Activated naive CD8-positive, alpha-beta T cell treated with anti-CD3 and anti-CD28 coated beads for 36 hours (primary cell): ENCODE measurements around the gene GIPC1. TPM values are rescaled to one million over a fixed set of nuclear protein-coding genes. Genes with fewer than 3 reads are reported as not detected.
"Not testable (repeated sequence)": the region's sequence is repeated elsewhere in the genome, so short reads cannot be mapped to it uniquely, and the experiment has no call there.

Source experiments
- DNase-seq: peaks from one replicate; pipeline ENCODE4 v3.0.0; 2021
- H3K27ac Mint-ChIP-seq: one replicate; pipeline ENCODE4 v1.8.0; 2022; ENCODE audit warnings: mild to moderate bottlenecking, moderate library complexity, mixed read lengths
- H3K27me3 Mint-ChIP-seq: one replicate; pipeline ENCODE4 v1.8.0; 2022; ENCODE audit warnings: mild to moderate bottlenecking, mixed read lengths
- H3K36me3 Mint-ChIP-seq: one replicate; pipeline ENCODE4 v1.8.0; 2021; ENCODE audit warnings: mild to moderate bottlenecking, mixed read lengths
- H3K4me1 Mint-ChIP-seq: one replicate; pipeline ENCODE4 v1.8.0; 2021; ENCODE audit warnings: mixed read lengths
- H3K4me3 Mint-ChIP-seq: one replicate; pipeline ENCODE4 v1.8.0; 2022; ENCODE audit warnings: mild to moderate bottlenecking, moderate library complexity, mixed read lengths
- H3K9me3 Mint-ChIP-seq: one replicate; pipeline ENCODE4 v1.8.0; 2022; ENCODE audit warnings: mixed read lengths
- total RNA-seq, 2 experiments: library from RNA; stranded (reverse); gene quantifications; one replicate each; pipeline ENCODE4 v1.2.3, GENCODE V29; 2021

GIPC1 gene
- total RNA-seq, 2 experiments from 2014 or later = 22.5 to 24.8 TPM

DNA sequence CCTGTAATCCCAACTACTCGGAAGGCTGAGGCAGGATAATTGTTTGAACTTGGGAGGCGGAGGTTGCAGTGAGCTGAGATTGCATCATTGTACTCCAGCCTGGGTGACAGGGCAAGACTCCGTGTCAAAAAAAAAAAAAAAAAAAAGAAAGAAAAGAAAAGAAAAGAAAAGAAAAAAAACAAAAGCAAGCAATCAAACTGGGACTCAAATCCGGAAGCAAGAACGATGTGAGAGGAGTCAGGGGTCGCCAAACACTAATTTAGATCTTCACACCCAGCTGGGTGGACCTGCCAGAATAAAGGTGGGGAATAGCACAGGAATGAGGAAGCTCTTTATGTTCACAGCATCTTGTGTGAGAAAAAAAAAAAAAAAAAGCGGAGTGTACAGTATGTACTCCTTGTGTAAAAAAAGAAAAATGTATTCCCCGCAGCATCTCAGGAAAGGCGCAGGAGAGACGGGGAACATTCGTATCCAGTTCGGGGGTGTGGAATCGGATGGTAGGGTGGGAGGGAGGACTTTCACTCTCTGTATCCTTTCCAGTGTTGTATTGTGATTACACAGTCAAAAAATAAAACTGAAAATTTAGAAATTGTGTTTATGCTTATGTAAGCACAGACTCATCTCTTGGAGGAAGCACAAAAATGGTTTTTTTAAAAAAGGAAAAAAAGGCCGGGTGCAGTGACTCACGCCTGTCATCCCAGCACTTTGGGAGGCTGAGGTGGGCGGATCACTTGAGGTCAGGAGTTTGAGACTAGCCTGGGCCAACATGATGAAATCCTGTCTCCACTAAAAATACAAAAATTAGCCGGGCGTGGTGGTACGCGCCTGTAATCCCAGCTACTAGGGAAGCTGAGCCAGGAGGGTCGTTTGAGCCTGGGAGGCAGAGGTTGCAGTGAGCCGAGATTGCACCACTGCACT lies 14.6 kb upstream of the GIPC1 start:
- Mint-ChIP-seq H3K27me3 (no peaks in the 10 kb centered on the region), H3K36me3 (peaks cover 23% of the 10 kb centered on the region), H3K4me1 (peaks cover 59% of the 10 kb centered on the region), H3K4me3 (peak overlapping the region; percentile 25), H3K27ac (peak overlapping the region; percentile 82), H3K9me3 (no peaks in the 10 kb centered on the region)
- no peak for DNase-seq

DNA sequence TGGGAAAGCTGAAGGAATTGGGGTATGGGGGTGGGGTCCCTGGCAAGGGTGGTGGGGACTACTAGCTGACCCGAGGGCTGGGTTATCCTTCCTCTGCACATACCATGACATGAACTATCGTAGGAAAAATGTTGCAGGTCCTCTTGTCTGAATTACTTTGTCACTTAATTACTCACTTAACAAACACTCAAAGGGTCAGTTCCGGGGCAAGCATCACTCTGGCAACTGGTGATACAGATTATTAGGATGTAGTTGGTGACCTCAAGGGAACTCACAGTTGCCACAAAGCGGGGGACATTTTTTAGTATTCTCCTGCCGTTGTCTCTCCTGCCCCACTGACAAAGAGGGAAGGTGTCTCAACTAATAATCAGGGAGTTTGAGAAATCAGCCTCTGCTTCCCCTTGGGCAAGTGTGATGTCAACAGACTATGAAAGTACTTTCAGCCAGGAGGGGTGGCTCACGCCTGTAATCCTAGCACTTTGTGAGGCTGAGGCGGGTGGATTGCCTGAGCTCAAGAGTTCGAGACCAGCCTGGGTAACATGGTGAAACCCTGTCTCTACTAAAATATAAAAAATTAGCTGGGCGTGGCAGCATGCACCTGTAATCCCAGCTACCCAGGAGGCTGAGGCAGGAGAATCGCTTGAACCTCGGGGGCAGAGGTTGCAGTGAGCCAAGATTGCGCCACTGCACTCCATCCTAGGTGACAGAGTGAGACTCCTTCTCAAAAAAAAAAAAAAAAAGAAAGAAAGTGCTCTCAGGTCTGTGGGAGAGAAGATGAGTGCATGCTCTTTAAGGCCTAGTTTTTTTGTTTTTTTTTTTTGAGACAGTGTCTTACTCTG lies 12.0 kb upstream of the GIPC1 start:
- Mint-ChIP-seq H3K4me1 (peaks cover 43% of the 10 kb centered on the region), H3K27me3 (no peaks in the 10 kb centered on the region), H3K27ac (peak overlapping the region; percentile 46), H3K36me3 (peaks cover 6% of the 10 kb centered on the region), H3K4me3 (no peak overlapping the region), H3K9me3 (no peaks in the 10 kb centered on the region)
- DNase-seq = no peak

DNA sequence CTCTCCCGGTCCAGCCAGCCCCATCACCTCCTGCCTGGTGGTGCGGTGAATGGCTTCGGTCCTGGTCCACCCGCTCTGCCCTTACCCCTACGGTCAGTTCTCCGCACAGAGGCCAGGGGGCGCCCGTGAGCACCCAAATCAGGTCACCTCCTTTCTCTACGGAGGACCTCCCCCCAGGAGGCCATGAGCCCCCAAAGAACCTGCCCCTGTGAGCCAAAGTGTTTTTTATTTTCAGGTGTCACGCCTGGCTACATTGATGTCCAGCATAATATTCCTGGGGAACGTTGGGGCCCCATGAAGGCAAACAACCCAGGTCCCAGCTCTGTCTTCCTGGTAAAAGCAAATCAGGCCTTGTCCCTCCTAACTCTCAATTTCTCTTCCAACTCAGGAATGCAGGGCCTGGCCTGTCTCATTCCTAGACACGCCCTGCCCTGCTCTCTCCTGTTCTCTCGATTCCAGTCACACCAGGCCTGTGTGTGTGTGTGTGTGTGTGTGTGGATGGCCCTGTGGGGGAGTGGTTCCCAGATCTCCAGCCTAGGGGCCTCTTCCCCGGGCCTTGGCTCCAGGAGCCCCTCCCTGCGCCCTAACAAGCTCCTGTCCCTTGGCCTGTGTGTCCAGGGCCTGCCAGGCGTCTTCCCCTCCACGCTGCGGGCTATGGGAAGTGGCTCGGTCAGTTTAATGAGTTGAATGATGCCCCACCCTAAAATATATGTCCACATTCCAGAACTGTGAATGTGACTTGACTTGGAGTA lies 9.7 kb upstream of the GIPC1 start:
- no peaks in the 10 kb centered on the region for H3K36me3 Mint-ChIP-seq
- no peak overlapping the region for H3K4me3 Mint-ChIP-seq
- H3K27me3 Mint-ChIP-seq = no peaks in the 10 kb centered on the region
- H3K4me1 Mint-ChIP-seq = peaks cover 36% of the 10 kb centered on the region
- H3K27ac Mint-ChIP-seq = peak overlapping the region; percentile 59
- H3K9me3 Mint-ChIP-seq = no peaks in the 10 kb centered on the region
- peak; percentile 79 for DNase-seq

DNA sequence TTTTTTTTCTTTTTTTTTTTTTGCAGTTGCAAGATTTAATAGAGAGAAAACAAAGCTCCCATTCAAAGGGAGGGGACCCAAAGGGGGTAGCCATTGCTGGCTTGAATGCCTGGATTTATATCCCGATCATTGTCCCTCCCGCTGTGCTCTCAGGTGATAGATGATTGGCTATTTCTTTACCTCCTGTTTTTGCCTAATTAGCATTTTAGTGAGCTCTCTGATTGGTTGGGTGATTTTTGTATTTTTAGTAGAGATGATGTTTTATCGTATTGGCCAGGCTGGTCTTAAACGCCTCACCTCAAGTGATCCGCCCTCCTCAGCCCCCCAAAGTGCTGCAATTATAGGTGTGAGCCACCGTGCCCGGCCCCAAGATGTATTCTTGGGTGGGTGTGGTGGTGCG lies 8.6 kb upstream of the GIPC1 start:
- not testable (repeated sequence) for DNase-seq, H3K36me3 Mint-ChIP-seq, H3K27me3 Mint-ChIP-seq, H3K4me3 Mint-ChIP-seq, H3K27ac Mint-ChIP-seq, H3K9me3 Mint-ChIP-seq
- H3K4me1 Mint-ChIP-seq = peaks cover 30% of the 10 kb centered on the region

DNA sequence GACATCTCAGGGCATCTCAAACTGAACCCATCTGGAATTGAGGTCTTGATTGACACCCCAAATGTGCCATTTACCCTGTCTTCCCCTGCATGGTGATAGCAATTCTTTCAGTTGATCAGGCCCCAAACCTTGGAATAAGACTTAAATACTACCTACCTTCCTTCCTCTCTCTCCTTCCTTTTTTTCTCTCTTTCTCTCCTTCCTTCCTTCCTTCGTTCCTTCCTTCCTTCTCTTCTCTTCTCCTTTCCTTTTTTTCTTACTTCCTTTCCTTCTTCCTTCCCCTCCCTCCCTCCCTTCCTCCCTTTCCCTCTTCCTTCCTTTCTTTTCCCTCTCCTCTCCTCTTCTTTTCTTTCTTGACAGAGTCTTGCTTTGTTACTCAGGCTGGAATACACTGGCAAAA lies 7.4 kb upstream of the GIPC1 start:
- H3K9me3 Mint-ChIP-seq = no peaks in the 10 kb centered on the region
- no peak overlapping the region for H3K27ac Mint-ChIP-seq
- no peak for DNase-seq
- H3K27me3 Mint-ChIP-seq = no peaks in the 10 kb centered on the region
- H3K4me3 Mint-ChIP-seq = no peak overlapping the region
- H3K36me3 Mint-ChIP-seq = no peaks in the 10 kb centered on the region
- H3K4me1 Mint-ChIP-seq = peaks cover 22% of the 10 kb centered on the region

DNA sequence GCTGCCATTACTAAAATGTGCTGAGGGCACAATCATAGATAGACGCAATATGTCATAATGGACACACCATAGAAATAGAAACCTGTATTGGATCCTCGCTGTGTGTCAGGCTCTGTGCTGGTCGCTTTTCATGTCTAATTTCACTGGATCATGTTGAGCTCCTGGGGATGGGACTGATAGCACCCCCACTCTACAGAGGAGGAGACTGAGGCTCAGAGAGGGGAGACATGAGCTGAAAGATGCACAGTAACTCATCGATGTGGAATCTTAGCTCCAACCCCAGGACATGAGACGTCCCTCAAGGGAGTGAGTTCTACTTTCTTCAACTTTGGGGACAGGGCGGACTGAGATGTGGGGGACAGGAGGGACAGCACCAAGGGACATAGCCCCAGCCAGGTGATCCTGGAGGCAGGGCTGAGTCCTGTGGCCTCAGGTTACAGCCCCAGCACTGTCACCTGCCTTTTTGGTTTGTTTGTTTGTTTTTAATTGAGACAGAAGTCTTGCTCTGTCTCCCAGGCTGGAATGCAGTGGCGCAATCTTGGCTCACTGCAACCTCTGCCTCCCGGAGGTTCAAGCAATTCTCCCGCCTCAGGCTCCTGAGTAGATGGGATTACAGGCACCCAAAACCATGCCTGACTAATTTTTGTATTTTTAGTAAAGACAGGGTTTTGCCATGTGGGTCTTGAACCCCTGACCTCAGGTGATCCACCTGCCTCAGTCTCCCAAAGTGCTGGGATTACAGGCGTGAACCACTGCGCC lies 6.6 kb upstream of the GIPC1 start:
- peaks cover 17% of the 10 kb centered on the region for H3K4me1 Mint-ChIP-seq
- no peak overlapping the region for H3K4me3 Mint-ChIP-seq
- H3K27ac Mint-ChIP-seq = no peak overlapping the region
- H3K27me3 Mint-ChIP-seq = no peaks in the 10 kb centered on the region
- H3K36me3 Mint-ChIP-seq = no peaks in the 10 kb centered on the region
- no peak for DNase-seq
- no peaks in the 10 kb centered on the region for H3K9me3 Mint-ChIP-seq

DNA sequence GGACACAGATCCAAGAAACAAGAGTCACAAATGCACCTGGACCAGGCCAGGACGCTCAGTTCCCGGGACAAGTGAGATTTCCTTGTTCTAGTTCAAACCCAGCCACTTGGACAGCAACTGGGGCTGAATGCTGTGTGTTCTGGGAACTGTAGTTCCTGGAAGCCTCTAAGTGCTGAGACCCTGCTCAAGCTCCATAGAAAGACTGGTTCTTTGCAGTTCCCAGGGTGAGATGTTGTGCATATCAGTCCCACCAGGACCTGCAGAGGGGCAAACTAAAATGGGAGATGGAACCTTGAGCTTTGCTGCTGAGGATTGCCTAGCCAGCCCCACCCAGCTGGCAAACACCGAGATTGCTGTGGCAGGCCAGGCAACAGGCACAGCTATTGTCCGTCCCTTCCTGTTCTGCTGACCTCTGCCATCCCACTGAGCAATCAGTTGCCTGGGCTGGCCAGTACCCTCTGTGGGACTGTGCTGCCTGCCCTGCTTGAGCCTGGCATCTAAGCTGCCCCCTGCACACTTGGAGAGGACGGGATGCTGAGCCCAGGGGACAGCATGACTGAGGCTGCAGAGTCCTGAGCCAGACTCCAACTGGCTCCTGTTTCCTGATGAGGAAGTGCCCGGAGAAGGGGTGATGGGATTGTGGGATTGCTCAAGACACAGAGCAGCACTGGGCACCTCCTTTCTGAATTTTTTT lies 1.4 kb upstream of the GIPC1 start:
- Mint-ChIP-seq H3K4me1 (peaks cover 7% of the 10 kb centered on the region), H3K27ac (peak overlapping the region; percentile 18), H3K27me3 (no peaks in the 10 kb centered on the region), H3K4me3 (peak overlapping the region; percentile 65), H3K36me3 (no peaks in the 10 kb centered on the region), H3K9me3 (no peaks in the 10 kb centered on the region)
- DNase-seq = no peak

DNA sequence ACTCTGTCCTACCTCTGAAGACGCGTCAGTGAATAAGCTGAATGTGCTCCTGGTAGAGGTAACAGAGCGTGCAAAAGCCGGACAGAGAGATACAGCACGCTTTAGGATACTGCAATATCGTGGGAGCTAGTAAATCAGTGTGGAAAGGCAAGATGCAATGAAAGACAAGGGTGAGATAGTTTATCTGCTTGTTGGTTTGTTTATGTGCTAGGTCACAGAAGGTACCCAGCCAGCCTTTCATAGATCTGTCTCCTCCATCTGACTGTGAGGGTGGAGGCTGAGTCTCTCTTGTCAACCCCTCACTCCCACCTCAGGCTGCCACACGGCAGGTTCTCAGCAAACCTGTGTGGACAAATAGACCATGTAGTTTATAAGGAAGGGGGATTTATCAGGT lies 904 bp upstream of the GIPC1 start:
- Mint-ChIP-seq H3K4me3 (peak overlapping the region; percentile 65), H3K9me3 (no peaks in the 10 kb centered on the region), H3K27me3 (no peaks in the 10 kb centered on the region), H3K4me1 (peaks cover 7% of the 10 kb centered on the region), H3K36me3 (no peaks in the 10 kb centered on the region), H3K27ac (peak overlapping the region; percentile 18)
- DNase-seq = no peak

DNA sequence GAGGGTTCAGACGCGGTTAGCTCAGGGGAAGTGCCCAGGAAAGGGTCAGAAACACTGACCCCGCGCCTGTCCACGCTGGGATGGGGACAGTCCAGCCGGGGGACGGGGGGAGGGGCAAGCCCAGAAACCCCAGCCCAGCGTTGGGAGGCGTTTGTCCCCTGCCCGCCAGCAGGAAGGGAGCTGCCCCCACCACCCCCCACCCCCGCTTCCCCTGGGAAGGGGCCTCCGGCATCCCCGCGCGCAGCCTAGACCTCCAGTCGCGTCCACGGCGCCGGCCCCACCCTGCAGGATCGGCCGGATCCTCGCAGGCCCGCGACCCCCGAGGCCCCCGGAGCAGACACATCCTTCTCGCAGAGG lies 277 bp downstream of the GIPC1 start:
- Mint-ChIP-seq H3K27me3 (no peaks in the 10 kb centered on the region), H3K4me3 (peak overlapping the region; percentile 76), H3K4me1 (peaks cover 7% of the 10 kb centered on the region), H3K36me3 (no peaks in the 10 kb centered on the region), H3K9me3 (no peaks in the 10 kb centered on the region), H3K27ac (peak overlapping the region; percentile 21)
- no peak for DNase-seq

DNA sequence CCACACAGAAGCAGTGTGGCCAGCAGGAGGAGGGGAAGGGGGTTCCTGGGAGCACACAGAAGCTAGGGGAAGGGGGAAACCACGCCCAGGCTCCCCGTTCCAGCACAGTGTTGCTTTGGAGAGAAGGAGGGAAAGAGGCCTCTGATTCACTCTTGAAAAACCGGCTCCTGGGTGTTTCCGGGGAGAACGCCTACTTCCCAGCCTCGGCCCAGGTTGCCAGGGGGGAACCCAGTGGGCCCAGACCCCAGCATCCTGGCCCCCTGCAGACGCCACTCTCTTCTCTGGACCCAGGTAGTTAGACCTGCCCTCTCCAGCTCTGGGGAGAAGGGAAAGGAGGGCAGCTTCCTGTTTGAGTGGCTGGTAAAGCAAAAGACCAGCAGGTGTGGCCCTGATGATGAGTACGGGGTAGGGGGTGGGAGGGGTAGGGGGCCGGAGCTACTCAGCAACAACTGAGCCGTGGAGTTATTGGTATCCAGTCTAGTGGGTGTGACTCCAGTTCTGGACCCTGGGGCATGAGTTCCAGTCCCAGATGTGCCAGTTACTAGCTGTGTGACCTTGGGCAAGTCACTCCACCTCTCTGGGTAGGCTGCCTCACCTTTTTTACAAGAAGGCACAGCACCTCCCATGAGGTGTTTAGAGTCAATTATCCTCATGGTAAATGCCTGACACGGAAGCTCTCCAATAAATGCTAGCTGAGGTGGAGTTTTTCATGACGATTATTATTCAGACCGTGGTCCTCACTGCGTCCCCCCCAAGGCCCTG lies 836 bp downstream of the GIPC1 start:
- Mint-ChIP-seq H3K9me3 (no peaks in the 10 kb centered on the region), H3K4me1 (peaks cover 7% of the 10 kb centered on the region), H3K27ac (peak overlapping the region; percentile 21), H3K36me3 (no peaks in the 10 kb centered on the region), H3K27me3 (no peaks in the 10 kb centered on the region), H3K4me3 (peak overlapping the region; percentile 76)
- DNase-seq = no peak

DNA sequence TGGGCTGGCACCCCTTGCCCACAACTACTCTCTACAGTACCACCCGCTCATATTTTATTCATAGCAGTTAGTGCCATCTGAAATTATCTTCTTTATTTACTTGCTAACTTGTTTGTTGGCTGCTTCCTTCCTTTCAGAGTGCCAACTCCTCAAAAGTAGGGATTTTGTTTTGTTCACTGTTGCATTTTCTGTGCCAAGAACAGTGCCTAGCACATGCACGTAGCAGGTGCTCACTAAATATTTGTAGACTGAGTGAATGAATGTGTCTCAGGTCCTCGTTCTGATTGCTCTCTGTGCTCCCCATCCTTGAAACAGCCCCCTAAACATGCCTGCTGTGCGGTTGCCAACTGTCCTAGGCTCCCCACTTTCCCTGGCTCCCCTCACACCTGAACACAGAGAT lies 1.5 kb downstream of the GIPC1 start:
- Mint-ChIP-seq H3K4me1 (peaks cover 7% of the 10 kb centered on the region), H3K4me3 (peak overlapping the region; percentile 38), H3K27me3 (no peaks in the 10 kb centered on the region), H3K36me3 (no peaks in the 10 kb centered on the region), H3K9me3 (no peaks in the 10 kb centered on the region), H3K27ac (no peak overlapping the region)
- no peak for DNase-seq

DNA sequence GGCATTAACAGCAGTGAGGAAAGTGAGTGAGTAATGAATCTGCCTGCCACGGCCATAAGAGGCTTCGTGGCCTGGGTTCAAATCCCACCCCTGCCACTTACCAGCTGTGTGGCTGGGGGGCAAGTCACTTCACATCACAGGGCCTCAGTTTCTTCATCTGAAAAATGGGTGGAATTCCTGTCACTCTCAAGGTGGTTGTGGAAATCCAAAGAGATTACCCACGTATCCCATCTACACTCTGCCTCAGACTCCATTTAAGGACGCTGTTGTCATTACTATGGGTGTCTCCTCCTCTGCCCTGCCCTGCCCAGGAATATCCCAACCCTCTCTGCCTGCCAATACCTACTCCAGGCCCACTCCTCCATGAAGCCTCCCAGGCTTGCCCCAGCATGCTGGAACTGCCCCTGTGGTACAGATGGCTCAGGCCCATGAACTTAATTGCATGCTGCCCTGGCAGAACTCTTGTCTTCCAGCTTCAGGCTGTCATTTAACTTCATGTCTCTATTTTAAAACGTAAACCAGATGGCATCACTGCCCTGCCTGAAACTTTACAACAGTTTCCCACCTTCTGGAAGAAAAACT lies 3.1 kb downstream of the GIPC1 start:
- Mint-ChIP-seq H3K36me3 (no peaks in the 10 kb centered on the region), H3K9me3 (no peaks in the 10 kb centered on the region), H3K4me3 (no peak overlapping the region), H3K27ac (no peak overlapping the region), H3K4me1 (peaks cover 7% of the 10 kb centered on the region), H3K27me3 (no peaks in the 10 kb centered on the region)
- DNase-seq = no peak

DNA sequence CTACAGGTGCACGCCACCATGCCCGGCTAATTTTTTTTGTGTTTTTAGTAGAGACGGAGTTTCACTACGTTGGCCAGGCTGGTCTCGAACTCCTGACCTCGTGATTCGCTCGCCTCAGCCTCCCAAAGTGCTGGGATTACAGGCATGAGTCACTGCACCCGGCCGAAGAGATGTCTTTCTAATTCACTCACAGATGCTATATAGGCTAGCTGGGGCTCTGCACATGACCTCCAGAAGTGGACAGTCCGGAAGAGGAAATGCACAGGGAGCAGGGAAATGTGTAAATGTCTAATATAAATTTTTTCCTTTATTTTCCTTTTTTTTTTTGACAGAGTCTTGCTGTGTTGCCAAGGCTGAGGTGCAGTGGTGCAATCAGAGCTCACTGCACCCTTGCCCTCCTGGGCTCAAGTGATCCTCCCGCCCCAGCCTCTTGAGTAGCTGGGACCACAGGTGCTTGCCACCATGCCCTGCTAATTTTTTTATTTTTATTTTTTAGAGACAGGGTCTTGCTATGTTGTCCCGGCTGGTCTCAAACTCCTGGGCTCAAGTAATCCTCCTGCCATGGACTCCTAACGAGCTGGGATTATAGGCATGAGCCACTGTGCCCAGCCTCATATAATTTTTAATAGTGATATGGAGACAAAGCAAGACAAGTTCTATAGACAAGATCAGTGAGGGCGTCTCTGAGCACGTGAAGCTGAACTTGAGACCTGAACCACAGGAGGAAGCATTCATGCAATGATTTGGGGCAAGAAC lies 8.4 kb downstream of the GIPC1 start:
- Mint-ChIP-seq H3K9me3 (no peaks in the 10 kb centered on the region), H3K27ac (no peak overlapping the region), H3K36me3 (no peaks in the 10 kb centered on the region)

More for the DNA sequence above, 8.4 kb downstream of the GIPC1 start:
- Mint-ChIP-seq H3K4me3 (no peak overlapping the region), H3K27me3 (no peaks in the 10 kb centered on the region), H3K4me1 (peaks cover 7% of the 10 kb centered on the region)
- DNase-seq = no peak
